Erythroblast (primary cell): ENCODE data around the gene DDIT4L.
"Not testable (repeated sequence)": the region's sequence is repeated elsewhere in the genome, so short reads cannot be mapped to it uniquely, and the experiment has no call there.

Experiments used
- DNase-seq, 2 experiments: peaks; one replicate each; lab custom pipeline; 2025; lab: John Stamatoyannopoulos, UW
- GATA1 ChIP-seq: IDR thresholded peaks from 2 replicates; pipeline ENCODE4 v1.6.1; 2011; ENCODE audit warnings: low read depth, mild to moderate bottlenecking, control low read depth, low read length, moderate library complexity
- POLR2A ChIP-seq: IDR thresholded peaks from 2 replicates; pipeline ENCODE4 v1.6.1; 2011; ENCODE audit warnings: mild to moderate bottlenecking, low read length

Gene DDIT4L

DNA sequence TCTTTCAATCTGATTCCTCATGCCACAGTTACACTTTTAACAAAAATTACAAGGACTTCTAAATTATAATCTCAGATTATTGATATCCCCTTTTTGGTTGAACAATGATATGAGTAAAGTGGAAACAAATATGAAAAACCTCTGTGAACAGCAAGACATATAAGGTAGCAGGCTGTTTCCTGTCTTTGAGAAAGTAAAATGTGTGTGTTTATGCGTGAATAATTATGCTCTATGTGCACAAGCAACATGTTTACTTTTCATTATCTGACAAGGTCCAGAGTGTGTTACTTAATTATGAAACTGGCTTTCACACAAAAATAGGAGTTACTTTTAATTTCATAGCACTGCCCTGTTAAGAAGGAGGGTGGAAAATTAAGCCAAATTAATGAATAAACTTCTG lies 43.1 kb downstream of the DDIT4L start:
- TF ChIP-seq POLR2A (no peak), GATA1 (no peak)
- no peak for DNase-seq

DNA sequence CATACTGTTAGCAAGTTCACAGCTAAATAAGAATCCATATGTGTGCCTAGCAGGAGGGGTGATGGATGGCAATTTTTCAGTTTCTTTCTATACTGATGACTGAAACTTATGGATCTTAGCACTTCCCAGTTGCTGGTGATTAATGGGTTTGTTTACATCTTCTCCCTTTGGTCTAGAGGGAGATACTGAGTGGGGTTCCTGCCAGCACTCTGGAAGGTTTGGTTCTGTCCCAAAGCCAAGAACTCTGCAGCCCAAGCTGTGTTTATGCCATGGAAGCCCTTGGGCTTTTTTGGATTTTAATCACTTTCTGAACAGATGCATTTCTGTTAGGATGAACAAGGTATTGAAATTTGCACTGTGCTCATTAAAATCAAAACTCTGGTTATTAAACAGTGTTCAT lies 43.5 kb downstream of the DDIT4L start:
- DNase-seq, result no peak

DNA sequence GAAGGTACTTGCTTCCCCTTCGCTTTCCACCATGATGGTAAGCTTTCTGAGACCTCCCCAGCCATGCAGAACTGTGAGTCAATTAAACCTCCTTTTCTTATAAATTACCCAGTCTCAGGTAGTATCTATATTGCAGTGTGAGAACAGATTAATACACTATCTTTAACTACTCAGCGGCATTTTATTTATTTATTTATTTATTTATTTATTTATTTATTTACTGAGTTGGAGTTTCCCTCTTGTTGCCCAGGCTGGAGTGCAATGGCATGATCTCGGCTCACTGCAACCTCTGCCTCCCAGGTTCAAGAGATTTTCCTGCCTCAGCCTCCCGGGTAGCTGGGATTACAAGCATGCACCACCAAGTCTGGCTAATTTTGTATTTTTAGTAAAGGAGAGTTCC lies 52.9 kb downstream of the DDIT4L start:
- not testable (repeated sequence) for DNase-seq

More for the DNA sequence above, 43.5 kb downstream of the DDIT4L start:
- TF ChIP-seq POLR2A (no peak), GATA1 (no peak)
